NCI-H2196 (cell line): ENCODE results near the gene LDB3.
"Not testable (repeated sequence)": the region's sequence is repeated elsewhere in the genome, so short reads cannot be mapped to it uniquely, and the experiment has no call there.

ENCODE experiments used
- DNase-seq: peaks from one replicate; lab custom pipeline; 2025; ENCODE audit not compliant: unreplicated experiment; lab: John Stamatoyannopoulos, UW

The LDB3 gene

GRCh38 chr10:86725980-86726676 lies 57.8 kb downstream of the LDB3 start:
- DNase-seq: no peak

GRCh38 chr10:86726677-86726999 lies 58.3 kb downstream of the LDB3 start:
- DNase-seq: no peak

GRCh38 chr10:86727470-86727869 lies 59.2 kb downstream of the LDB3 start:
- no peak for DNase-seq

GRCh38 chr10:86728056-86728455 lies 59.7 kb downstream of the LDB3 start:
- no peak for DNase-seq

- DNase-seq: no peak
These were observed 61.4 kb downstream of the LDB3 start for GRCh38 chr10:86729677-86730076.

- DNase-seq: peak; percentile 62
These were observed 61.9 kb downstream of the LDB3 start for GRCh38 chr10:86730227-86730626.

GRCh38 chr10:86732771-86733170 lies 64.5 kb downstream of the LDB3 start:
- DNase-seq: no peak

GRCh38 chr10:86733260-86733671 lies 65.0 kb downstream of the LDB3 start:
- DNase-seq: no peak

GRCh38 chr10:86734207-86734988 lies 66.1 kb downstream of the LDB3 start:
- no peak for DNase-seq

GRCh38 chr10:86735278-86735677 lies 67.0 kb downstream of the LDB3 start:
- DNase-seq: not testable (repeated sequence)

GRCh38 chr10:86742230-86742629 lies 73.9 kb downstream of the LDB3 start:
- DNase-seq: no peak

- DNase-seq: no peak
These were observed 75.9 kb downstream of the LDB3 start for GRCh38 chr10:86744067-86744725.

GRCh38 chr10:86747796-86748581 lies 79.7 kb downstream of the LDB3 start:
- no peak for DNase-seq

GRCh38 chr10:86749854-86750253 lies 81.5 kb downstream of the LDB3 start:
- DNase-seq: no peak

GRCh38 chr10:86751477-86751876 lies 83.2 kb downstream of the LDB3 start:
- no peak for DNase-seq

- no peak for DNase-seq
These were observed 84.0 kb downstream of the LDB3 start for GRCh38 chr10:86752311-86752710.

GRCh38 chr10:86753051-86753450 lies 84.7 kb downstream of the LDB3 start:
- no peak for DNase-seq

GRCh38 chr10:86753638-86754434 lies 85.5 kb downstream of the LDB3 start:
- no peak for DNase-seq

- DNase-seq: no peak
These were observed 87.1 kb downstream of the LDB3 start for GRCh38 chr10:86755454-86755739.

- DNase-seq: peak; percentile 82
These were observed 87.6 kb downstream of the LDB3 start for GRCh38 chr10:86755740-86756510.
